Skeletal muscle satellite cell (primary cell): ENCODE results near the gene LSM7.

ENCODE experiments used
- H3K27me3 ChIP-seq: 2 replicates; pipeline ENCODE4 v1.7.0; 2013; ENCODE audit warnings: low read length; ENCODE audit not compliant: control insufficient read depth, insufficient read depth
- H3K36me3 ChIP-seq: 2 replicates; pipeline ENCODE4 v1.7.0; 2013; ENCODE audit warnings: mild to moderate bottlenecking, control low read depth, low read length; ENCODE audit not compliant: insufficient read depth
- H3K4me1 ChIP-seq: 2 replicates; pipeline ENCODE4 v1.7.0; 2013; ENCODE audit warnings: low read length; ENCODE audit not compliant: control insufficient read depth, insufficient read depth
- H3K4me2 ChIP-seq: 2 replicates; pipeline ENCODE4 v1.7.0; 2013; ENCODE audit warnings: mild to moderate bottlenecking, low read length
- H3K4me3 ChIP-seq: 2 replicates; pipeline ENCODE4 v1.7.0; 2013; ENCODE audit warnings: low read length
- H3K9ac ChIP-seq: 2 replicates; pipeline ENCODE4 v1.7.0; 2013; ENCODE audit warnings: mild to moderate bottlenecking, low read depth, low read length, moderate library complexity
- H3K9me3 ChIP-seq: replicated peaks from 2 replicates; pipeline ENCODE4 v1.7.0; 2013; ENCODE audit warnings: mild to moderate bottlenecking, control low read depth, low read length

Gene LSM7

GRCh38 chr19:2315121-2315817 is 13.1 kb downstream of the LSM7 start:
- Histone ChIP-seq H3K9ac (no peak overlapping the region), H3K36me3 (no peaks in the 10 kb centered on the region), H3K4me3 (no peak overlapping the region), H3K4me1 (no peaks in the 10 kb centered on the region), H3K27me3 (peaks cover 14% of the 10 kb centered on the region), H3K9me3 (no peaks in the 10 kb centered on the region), H3K4me2 (peak overlapping the region; percentile 58)

DNA sequence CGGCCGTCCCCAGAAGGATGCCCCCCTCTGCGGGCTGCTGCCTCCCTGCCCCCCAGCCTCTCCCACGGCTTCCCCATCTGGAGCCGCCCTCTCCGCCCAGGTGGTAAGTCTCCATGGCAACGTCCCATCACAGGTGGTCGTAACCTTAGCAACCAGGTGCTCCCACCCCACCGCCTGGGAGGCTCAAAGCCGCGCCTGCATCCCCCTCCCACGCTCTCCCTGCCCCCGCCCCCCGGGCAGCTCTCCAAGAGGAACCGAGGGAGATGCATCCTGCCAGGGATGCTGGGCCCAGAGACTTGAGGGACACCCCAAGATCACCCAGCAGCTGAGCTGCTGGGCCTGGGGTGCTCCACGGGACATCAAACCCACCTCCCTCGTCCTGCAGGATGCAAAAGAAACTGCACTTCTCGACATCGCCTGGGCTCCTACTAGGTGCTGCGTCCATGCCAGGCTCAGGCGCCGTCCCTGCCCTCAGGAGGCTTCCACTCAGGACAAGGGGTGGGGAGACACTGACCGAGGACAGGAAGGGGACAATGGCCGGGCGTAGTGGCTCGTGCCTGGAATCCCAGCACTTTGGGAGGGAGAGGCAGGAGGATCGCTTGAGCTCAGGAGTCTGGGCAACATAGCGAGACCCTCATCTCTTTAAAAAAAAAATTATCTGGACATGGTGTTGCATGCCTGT is 15.4 kb downstream of the LSM7 start:
- H3K9me3 ChIP-seq = no peaks in the 10 kb centered on the region
- H3K36me3 ChIP-seq = no peaks in the 10 kb centered on the region
- H3K4me2 ChIP-seq = no peak overlapping the region
- no peak overlapping the region for H3K9ac ChIP-seq
- H3K4me3 ChIP-seq = no peak overlapping the region
- peaks cover 6% of the 10 kb centered on the region for H3K4me1 ChIP-seq
- peaks cover 24% of the 10 kb centered on the region for H3K27me3 ChIP-seq

GRCh38 chr19:2311093-2311492 is 17.3 kb downstream of the LSM7 start:
- Histone ChIP-seq H3K27me3 (peaks cover 39% of the 10 kb centered on the region), H3K4me1 (peaks cover 6% of the 10 kb centered on the region)

GRCh38 chr19:2309734-2310362 is 18.5 kb downstream of the LSM7 start:
- H3K4me2 ChIP-seq = no peak overlapping the region
- H3K4me1 ChIP-seq = peaks cover 6% of the 10 kb centered on the region
- H3K9me3 ChIP-seq = no peaks in the 10 kb centered on the region
- H3K4me3 ChIP-seq = no peak overlapping the region
- H3K36me3 ChIP-seq = no peaks in the 10 kb centered on the region
- H3K27me3 ChIP-seq = peaks cover 39% of the 10 kb centered on the region
- no peak overlapping the region for H3K9ac ChIP-seq

More at GRCh38 chr19:2311093-2311492, 17.3 kb downstream of the LSM7 start:
- H3K9ac ChIP-seq = no peak overlapping the region
- no peaks in the 10 kb centered on the region for H3K36me3 ChIP-seq
- H3K4me3 ChIP-seq = no peak overlapping the region
- no peak overlapping the region for H3K4me2 ChIP-seq
- no peaks in the 10 kb centered on the region for H3K9me3 ChIP-seq

DNA sequence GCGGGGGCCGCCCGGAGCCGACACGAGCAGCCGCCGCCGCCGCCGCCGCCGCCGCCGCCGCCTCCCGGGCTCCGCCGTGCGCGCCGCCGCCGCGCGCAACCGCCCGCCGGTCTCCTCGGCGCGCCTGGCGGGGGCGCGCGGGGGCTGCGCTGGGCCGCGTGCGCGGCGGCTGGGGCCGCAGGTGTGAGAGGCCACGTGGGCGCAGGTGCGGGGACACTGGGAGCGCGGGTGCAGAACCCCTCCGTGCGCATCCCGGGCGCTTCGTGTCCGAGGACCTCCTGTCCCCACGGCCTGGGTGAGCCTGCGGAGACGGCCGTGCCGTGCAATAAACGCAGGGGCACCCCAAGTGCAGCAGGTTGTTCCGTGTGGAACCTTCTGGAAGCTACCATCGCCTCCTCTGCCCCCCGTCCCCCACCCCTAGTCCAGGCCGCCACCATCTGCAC is 20.3 kb downstream of the LSM7 start, which contains the start of gene LINGO3:
Gene LINGO3 (minus strand): TSS at position 41 of the 443 bp plus-strand sequence. CDS start 16,378 bp downstream, outside the sequence.
- Histone ChIP-seq H3K9ac (no peak within 1 kb of the TSS), H3K9me3 (no peaks in the 10 kb centered on the region), H3K4me3 (peak within 1 kb of the TSS; percentile 49), H3K4me2 (peak within 1 kb of the TSS; percentile 72), H3K27me3 (peaks cover 35% of the 10 kb centered on the region), H3K36me3 (no peaks in the 10 kb centered on the region), H3K4me1 (peaks cover 6% of the 10 kb centered on the region)

- Histone ChIP-seq H3K9me3 (no peaks in the 10 kb centered on the region), H3K9ac (no peak overlapping the region), H3K4me3 (no peak overlapping the region), H3K36me3 (no peaks in the 10 kb centered on the region), H3K4me2 (no peak overlapping the region), H3K27me3 (peaks cover 33% of the 10 kb centered on the region), H3K4me1 (peaks cover 6% of the 10 kb centered on the region)
These were observed 20.8 kb downstream of the LSM7 start for GRCh38 chr19:2307518-2308012.

- Histone ChIP-seq H3K9ac (no peak overlapping the region), H3K9me3 (no peaks in the 10 kb centered on the region), H3K27me3 (peaks cover 32% of the 10 kb centered on the region), H3K4me1 (peaks cover 10% of the 10 kb centered on the region), H3K4me3 (no peak overlapping the region), H3K4me2 (no peak overlapping the region), H3K36me3 (no peaks in the 10 kb centered on the region)
These were observed 21.4 kb downstream of the LSM7 start for GRCh38 chr19:2306971-2307370.

DNA sequence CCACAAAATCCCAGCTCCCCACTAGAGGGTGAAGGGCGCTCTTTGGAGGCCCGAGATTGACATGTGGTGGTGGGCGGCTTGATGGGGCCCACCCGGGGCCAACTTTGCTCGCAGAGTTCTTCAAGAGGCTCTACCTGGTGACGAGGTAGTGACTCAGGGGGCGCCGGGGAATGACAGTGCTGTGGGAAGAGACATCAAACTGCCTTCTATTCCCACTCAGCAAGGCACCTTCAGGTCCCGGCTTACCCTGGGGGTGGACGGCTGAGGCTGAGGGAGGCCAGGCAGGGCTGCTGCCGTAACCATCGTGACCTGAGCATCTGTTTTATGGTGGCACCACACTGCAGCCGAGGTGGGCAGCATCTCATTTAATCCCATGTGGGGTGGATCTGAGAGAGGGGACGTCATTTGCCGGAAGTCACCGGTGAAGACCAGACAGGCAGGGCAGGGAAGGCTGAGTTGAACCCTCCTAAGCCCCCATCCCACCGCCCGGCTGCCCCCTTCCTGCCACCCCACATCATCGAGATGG is 22.0 kb downstream of the LSM7 start:
- no peak overlapping the region for H3K4me2 ChIP-seq
- no peak overlapping the region for H3K9ac ChIP-seq
- no peaks in the 10 kb centered on the region for H3K9me3 ChIP-seq
- peaks cover 10% of the 10 kb centered on the region for H3K4me1 ChIP-seq
- no peaks in the 10 kb centered on the region for H3K36me3 ChIP-seq
- H3K27me3 ChIP-seq = peaks cover 32% of the 10 kb centered on the region
- no peak overlapping the region for H3K4me3 ChIP-seq

GRCh38 chr19:2305452-2306280 is 22.7 kb downstream of the LSM7 start:
- Histone ChIP-seq H3K4me3 (no peak overlapping the region), H3K4me1 (peaks cover 10% of the 10 kb centered on the region), H3K27me3 (peaks cover 32% of the 10 kb centered on the region), H3K9me3 (no peaks in the 10 kb centered on the region), H3K4me2 (no peak overlapping the region), H3K9ac (no peak overlapping the region), H3K36me3 (no peaks in the 10 kb centered on the region)

- no peak overlapping the region for H3K4me2 ChIP-seq
- H3K27me3 ChIP-seq = peaks cover 22% of the 10 kb centered on the region
- H3K9me3 ChIP-seq = no peaks in the 10 kb centered on the region
- no peak overlapping the region for H3K9ac ChIP-seq
- H3K4me3 ChIP-seq = no peak overlapping the region
- peaks cover 5% of the 10 kb centered on the region for H3K4me1 ChIP-seq
- H3K36me3 ChIP-seq = no peaks in the 10 kb centered on the region
These were observed 25.1 kb downstream of the LSM7 start for GRCh38 chr19:2303211-2303798.
